Middle frontal gyrus (tissue), 1 donor: ENCODE measurements around the gene NCS1.

ENCODE experiments used
- DNase-seq: peaks from one replicate; pipeline ENCODE4 v3.0.0-alpha.2; 2015; ENCODE audit warnings: low spot score; ENCODE audit errors: extremely low spot score

The NCS1 gene

DNA sequence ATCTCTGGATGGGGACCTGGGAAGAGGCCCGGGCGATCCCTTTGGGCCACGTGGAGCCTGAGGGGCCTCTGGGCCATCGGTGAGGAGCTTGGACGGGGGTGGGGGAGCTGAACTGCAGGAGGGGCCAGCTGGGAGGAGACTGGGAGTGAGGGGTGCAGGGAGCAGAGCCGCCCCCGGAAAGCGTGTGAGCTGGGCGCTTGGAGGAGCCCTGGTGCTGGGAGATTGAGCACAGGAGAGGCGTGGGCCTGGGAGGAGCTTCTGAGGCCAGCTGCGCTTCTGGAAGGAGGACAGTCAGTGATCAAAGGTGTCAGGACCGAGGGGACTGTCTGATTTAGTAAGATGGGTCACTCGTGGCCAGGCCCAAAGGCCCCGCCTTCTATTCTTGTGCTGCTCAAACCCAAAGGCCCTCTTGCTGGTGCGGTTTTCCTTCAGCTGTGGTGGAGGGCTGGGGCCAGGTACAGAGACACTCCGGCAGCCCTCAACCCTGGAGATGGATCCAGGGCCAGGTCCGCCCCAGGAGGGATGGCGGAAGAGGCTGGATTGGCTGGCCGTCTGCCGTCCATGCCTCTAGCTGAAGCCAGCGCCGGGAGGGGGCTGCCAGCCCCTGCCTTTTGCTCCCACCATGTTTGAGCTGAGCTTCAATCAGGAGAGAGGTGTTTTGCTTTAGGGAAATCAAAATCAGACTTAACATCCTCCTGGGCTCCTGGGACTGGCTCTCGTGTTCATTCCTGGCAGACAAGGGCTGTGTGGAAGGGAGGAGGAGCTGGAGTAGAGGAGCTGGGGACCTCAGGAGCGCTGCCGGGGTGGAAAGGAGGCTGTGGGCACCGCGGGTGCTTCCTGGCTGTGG, 21.6 kb downstream of the NCS1 start:
- no peak for DNase-seq

DNA sequence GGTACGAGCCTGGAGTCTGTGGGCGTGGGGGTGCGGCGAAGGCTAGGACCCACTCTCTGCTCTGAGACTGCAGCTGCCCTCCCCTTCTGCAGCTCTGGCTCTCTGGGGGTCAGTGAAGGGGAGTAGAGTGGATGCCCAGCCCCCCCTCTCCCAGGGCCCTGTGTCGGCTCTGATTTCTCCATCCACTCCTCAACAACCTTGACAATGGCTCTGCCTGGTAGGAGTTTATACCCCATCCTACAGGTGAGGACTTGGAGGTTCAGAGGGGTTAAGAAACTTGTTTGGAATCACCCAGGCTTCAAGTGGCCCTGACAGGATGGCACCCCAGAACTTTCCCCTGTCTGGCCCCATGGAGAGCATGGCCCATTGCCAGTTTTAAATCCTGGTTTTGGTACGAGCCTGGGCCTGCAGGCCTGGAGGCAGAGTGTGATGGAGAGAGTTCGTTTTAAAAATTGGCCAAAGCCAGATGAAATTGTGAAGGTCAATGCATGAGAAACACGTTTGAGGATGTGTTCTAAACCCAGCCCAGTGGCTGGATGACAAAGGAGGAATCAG, 22.3 kb downstream of the NCS1 start:
- no peak for DNase-seq

- no peak for DNase-seq
Observed at GRCh38 chr9:130195638-130196037, 23.4 kb downstream of the NCS1 start.

GRCh38 chr9:130196643-130197042, 24.4 kb downstream of the NCS1 start:
- DNase-seq, result no peak

DNA sequence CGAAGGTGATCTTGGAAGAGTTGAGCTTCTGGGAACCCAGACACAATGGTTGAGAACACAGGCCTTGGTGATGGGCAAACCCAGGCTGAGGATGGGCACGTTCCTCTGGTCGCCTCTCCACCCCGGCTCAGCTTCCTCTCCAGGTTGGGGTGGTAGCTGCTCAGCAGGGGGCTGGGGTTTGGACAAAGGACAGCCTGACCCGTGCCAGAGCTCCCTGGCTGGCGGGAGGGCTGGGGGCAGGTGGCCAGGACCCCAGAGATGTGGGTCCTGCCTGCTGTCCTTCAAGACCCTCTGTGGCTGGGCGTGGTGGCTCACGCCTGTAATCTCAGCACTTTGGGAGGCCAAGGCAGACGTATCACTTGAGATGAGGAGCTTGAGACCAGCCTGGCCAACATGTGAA, 25.2 kb downstream of the NCS1 start:
- no peak for DNase-seq

- no peak for DNase-seq
Observed at GRCh38 chr9:130197888-130198287, 25.7 kb downstream of the NCS1 start.

DNA sequence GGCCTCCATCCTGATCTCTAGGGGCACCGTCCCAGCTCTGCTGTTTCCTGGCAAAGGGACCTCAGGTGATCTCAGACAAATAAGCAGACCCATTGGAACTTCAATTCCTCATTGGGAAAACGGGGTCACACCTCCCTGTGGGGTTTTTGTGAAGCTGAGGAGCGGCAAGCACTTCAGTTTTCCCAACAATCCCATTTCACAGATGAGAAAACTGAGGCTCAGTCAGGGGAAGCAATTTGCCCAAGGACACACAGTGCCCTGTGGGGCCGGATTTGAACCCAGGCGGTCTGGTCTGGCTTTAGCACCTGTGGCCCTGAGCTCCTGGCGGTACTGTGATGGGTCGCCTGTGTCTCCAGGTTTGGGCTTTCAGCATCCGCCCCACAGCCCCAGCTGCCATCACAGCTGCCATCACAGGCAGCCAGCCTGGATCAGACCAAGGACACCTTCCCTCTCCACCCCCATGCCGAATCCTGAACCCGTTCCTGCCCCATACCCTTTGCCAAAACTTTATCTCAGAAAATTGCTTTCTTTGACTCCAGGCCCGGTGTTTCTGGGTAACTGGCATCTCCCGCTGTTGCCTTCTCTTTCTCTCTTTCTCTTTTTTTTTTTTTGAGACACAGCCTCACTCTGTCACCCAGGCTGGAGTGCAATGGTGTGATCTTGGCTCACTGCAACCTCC, 26.4 kb downstream of the NCS1 start:
- no peak for DNase-seq

DNA sequence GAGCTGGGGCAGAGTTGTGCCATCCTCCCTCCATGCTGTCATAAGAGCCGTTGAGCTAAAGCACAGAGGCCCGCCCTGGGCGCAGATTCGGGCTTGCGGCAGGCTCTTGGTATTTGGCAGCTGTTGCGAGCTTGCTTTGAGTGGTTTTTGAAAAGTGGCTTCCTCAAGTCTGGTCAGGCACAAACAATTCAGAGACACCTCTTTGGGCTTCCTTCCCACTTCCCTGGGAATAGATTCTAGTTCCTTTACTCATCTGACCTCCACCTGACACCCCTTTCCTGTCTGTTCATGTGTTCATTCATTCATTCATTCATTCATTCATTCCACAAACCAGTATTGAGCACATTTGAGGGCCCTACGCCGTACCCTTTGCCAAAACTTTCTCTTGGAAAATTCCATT, 27.4 kb downstream of the NCS1 start:
- no peak for DNase-seq

DNA sequence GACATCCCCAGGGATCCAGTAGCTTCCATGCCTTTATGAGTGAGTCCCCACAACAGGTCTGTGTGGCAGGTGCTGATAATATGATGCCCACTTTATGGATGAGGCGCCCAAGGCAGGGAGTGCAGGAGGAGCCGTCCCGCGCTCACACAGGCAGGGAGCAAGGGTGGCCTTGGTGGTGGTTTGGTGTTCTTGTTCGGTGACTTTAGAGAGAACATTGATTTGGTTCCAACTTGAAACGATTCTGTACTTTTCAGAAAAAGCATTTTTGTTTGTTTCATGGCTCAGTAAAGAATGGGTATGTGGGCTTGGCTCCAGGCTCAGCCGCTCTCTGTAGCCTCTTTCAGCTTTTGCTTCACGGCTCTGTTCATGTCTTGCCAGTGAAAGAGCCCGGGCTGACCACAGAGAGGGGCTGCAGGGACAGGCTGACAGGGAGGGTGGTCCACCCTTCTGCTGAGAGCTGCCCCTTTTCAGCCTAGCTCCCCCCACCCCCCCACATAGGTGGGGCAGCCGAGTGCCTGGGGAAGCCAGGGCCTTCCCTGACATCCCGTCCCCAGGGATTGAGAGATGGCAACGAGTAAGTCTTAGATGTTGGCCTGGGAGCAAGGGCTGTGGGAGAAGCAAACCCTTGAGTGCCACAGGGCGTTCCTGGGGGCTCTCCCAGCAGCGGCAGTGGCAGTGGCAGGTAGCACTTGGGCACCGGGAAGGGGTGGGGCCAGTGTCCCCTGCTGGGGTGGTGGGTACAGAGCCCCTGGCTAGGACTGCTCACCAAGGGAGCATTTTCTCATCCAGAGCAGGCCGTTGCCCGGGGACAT, 28.0 kb downstream of the NCS1 start:
- DNase-seq, result no peak

DNA sequence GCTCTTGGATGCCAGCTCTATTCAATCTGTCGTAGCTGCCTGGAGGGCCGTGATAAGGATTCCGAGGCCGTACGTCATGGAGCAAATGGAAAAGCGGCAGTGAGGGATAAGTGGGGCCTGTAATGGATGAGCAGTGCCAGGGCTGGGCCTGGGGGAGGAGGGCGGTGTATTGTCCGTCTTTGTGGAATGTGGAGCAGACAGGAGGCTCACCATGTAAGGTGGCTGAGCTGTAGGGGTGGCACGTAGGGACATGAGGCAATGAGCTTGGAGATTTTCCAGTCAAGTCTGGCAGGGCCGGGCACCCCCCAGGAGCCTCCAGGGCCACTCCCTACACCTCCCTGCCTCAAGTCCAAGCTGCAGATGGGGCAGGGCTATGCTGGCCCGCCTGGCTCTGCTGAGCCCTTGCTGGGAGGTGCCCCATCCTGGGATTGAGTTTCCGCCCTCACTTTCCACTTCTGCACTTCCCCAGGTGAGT, 29.2 kb downstream of the NCS1 start:
- DNase-seq, result no peak

DNA sequence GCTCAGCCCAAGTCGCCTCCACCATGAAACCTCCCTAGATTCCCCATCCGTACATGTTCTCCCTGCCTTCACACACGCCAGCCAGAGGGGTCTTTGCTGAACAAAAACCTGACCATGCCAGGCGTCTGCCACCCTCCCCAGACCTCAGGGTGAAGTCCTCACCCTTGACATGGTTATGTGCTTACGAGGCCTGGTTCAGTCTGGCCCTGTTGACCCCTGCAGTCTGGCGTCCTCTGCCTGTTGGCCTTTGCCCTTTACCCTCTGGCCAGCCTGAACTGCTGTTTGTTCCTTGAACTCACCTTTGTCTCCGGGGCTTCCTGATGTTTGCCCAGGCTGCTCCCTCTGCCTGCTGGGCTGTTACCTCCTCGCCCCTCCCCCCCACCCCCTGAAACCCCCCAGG, 29.8 kb downstream of the NCS1 start:
- no peak for DNase-seq

- DNase-seq, result no peak
Observed at GRCh38 chr9:130204341-130204740, 32.1 kb downstream of the NCS1 start.

DNA sequence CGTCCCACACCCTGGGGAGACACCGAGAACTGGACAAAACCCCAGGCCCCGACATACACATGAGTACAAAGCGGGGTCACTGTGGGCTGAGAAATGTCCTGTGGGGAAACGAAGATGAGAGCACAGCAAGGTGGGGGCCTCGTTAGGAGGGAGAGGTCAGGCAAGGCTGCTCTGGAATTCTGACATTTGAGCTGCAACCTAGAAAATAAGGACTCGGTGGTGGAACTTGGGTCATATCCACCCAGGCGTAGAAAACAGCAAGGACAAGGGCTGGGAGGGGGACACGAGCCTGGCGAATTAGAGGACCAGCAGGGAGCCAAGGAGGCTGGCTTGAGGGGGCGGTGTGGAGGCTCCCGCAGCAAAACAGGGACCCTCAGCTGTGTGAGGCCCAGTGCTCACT, 32.8 kb downstream of the NCS1 start:
- DNase-seq, result no peak

DNA sequence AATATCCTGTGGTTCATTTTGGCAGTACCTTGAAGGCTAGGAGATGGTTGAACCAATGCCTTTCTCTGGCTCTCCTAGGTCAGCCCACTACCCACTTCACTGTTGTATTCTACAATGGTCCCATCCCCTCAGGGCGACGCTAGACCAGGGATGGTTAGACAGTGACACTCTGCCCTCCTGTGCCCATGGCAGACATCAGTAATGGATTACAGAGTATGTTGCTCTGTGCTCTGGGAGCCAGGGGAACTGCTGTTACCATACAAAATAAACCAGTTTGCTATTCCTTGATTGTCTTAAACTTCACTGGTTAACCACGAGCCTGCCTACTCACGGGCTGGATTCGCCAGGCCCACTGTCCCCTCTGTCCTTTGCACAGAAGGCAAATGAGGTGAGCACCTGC, 33.7 kb downstream of the NCS1 start:
- DNase-seq, result no peak

- no peak for DNase-seq
Observed at GRCh38 chr9:130206579-130206978, 34.4 kb downstream of the NCS1 start.

GRCh38 chr9:130207241-130207992, 35.2 kb downstream of the NCS1 start:
- no peak for DNase-seq

DNA sequence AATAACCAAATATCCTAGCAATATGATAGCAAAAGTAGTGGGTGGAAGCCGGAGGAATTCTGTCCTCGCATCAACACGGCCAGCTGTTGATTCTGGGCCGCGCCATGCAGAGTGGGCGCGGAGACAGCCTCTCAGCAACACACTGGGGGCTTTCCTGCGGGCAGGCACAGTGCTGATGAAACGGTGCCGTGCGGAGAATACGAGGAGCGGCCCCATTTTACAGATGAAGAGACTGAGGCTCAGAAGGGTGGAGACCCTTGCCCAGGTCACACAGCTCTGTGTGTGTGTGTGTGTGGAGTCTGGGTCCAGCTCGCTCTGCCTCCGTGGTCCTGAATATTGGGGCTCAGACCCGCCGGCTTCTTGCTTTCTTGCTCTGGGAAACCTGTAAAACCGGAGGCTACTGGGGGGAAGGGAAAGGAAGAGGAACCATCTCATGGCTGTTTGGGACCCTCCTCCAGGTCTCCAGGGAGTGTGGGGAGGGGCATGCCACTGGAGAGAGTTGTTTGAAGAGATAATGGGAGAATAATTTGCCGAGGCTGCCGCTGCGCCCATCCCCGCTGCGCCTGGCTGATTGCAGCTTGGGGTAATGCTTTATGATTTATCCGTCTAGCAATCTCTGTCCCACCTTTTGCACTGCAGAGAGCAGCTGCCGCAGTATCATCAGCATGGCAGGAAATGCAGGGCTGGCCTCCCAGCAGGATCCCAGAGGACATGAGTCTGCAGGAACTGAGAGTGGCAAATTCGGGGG, 36.6 kb downstream of the NCS1 start:
- no peak for DNase-seq

DNA sequence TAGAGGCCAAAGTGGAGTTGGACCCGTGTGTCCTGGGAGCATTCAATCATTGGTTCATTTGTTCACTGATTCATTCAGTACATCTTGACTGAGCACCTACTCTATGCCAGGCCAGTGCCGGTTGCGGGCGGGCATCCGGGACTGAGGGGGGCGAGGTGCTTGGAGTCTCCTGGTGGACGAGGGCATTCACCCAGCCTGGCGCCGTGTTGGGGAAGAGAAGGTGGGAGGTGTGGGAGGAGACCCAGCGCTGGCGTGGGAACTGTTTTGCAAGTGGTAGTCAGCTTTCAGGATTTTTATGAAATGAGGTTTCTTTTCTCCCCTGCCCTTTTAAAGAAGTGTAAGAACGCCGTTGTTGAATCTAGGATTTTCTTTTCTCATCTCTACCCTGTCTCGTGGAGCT, 37.2 kb downstream of the NCS1 start:
- no peak for DNase-seq

GRCh38 chr9:130211548-130212226, 39.5 kb downstream of the NCS1 start:
- no peak for DNase-seq
